CD4-positive, alpha-beta memory T cell (primary cell): ENCODE results near the gene IGFBP1. TPM values are rescaled to one million over a fixed set of nuclear protein-coding genes. Genes with fewer than 3 reads are reported as not detected.
"Not testable (repeated sequence)": the region's sequence is repeated elsewhere in the genome, so short reads cannot be mapped to it uniquely, and the experiment has no call there.

Experiments used
- CTCF ChIA-PET: fragments of 350-600 bp; sonication (Branson Sonifier 250); formaldehyde crosslinking; loops from one replicate; lab custom pipeline; 2021; ENCODE audit warnings: inconsistent platforms; ENCODE audit not compliant: partially characterized antibody; lab: Charles Lee
- POLR2A ChIA-PET: fragments of 350-600 bp; sonication (Branson Sonifier 250); formaldehyde crosslinking; loops from one replicate; lab custom pipeline; 2021; ENCODE audit not compliant: partially characterized antibody; lab: Charles Lee
- DNase-seq, 5 donors: peaks; one replicate each; pipeline versions ENCODE4 v3.0.0 to v3.0.0-alpha.2; 2020 to 2022; ENCODE audit warnings: mixed read lengths in 1 of 5
- H3K27ac ChIP-seq: one replicate; pipeline ENCODE4 v1.7.0; 2013; ENCODE audit warnings: low read depth, low read length
- H3K27me3 ChIP-seq: 2 replicates; pipeline ENCODE4 v1.7.0; 2013; ENCODE audit warnings: mild to moderate bottlenecking, low read length, moderate library complexity; ENCODE audit not compliant: insufficient read depth
- H3K36me3 ChIP-seq: 2 replicates; pipeline ENCODE4 v1.7.0; 2013; ENCODE audit warnings: mild to moderate bottlenecking, low read length, moderate library complexity; ENCODE audit not compliant: insufficient read depth
- H3K4me1 ChIP-seq: 2 replicates; pipeline ENCODE4 v1.7.0; 2013; ENCODE audit warnings: mild to moderate bottlenecking, low read length, moderate library complexity; ENCODE audit not compliant: insufficient read depth
- H3K4me3 ChIP-seq, 2 donors: one replicate each; pipeline ENCODE4 v1.7.0; 2013; ENCODE audit warnings: low read length in 2 of 2, mild to moderate bottlenecking in 1 of 2
- H3K9me3 ChIP-seq, 2 donors: one replicate each; pipeline ENCODE4 v1.7.0; 2013; ENCODE audit warnings: low read length in 2 of 2, control low read depth in 1 of 2; ENCODE audit not compliant: control insufficient read depth in 1 of 2
- H3K27ac Mint-ChIP-seq, 7 donors: one replicate each; pipeline ENCODE4 v1.8.0; 2020 to 2021; ENCODE audit warnings: mixed read lengths in 7 of 7, mild to moderate bottlenecking in 6 of 7, inconsistent platforms in 3 of 7, moderate library complexity in 3 of 7
- H3K27me3 Mint-ChIP-seq, 2 donors: one replicate each; pipeline ENCODE4 v1.8.0; 2020 to 2021; ENCODE audit warnings: mixed read lengths in 2 of 2
- H3K36me3 Mint-ChIP-seq, 2 donors: one replicate each; pipeline ENCODE4 v1.8.0; 2020 to 2021; ENCODE audit warnings: mixed read lengths in 2 of 2, inconsistent platforms in 1 of 2, mild to moderate bottlenecking in 1 of 2
- H3K4me1 Mint-ChIP-seq, 4 donors: one replicate each; pipeline ENCODE4 v1.8.0; 2020 to 2021; ENCODE audit warnings: mixed read lengths in 4 of 4, mild to moderate bottlenecking in 1 of 4
- H3K4me3 Mint-ChIP-seq, 8 donors: one replicate each; pipeline ENCODE4 v1.8.0; 2020 to 2021; ENCODE audit warnings: mixed read lengths in 8 of 8, mild to moderate bottlenecking in 7 of 8, moderate library complexity in 6 of 8, inconsistent platforms in 3 of 8
- H3K9me3 Mint-ChIP-seq, 8 donors: one replicate each; pipeline ENCODE4 v1.8.0; 2020 to 2021; ENCODE audit warnings: mixed read lengths in 8 of 8, mild to moderate bottlenecking in 5 of 8, inconsistent platforms in 3 of 8, moderate library complexity in 1 of 8
- intact Hi-C: fragments of 100-400 bp; cut with micrococcal nuclease; formaldehyde crosslinking; loops from one replicate; pipeline ENCODE4 v1.15.1; 2023
- polyA plus RNA-seq, 2 donors: library from polyadenylated mRNA; unstranded; fragments of 300-500 nt; fragmentation: Illumina TruSeq; gene quantifications; one replicate each; pipeline ENCODE4 v1.2.3, GENCODE V29; 2021
- total RNA-seq, 2 experiments: library from RNA; stranded (reverse); gene quantifications; one replicate each; pipeline ENCODE4 v1.2.3, GENCODE V29; 2021

Gene IGFBP1
- total and polyA plus RNA-seq, 4 experiments from 2014 or later: not detected

DNA sequence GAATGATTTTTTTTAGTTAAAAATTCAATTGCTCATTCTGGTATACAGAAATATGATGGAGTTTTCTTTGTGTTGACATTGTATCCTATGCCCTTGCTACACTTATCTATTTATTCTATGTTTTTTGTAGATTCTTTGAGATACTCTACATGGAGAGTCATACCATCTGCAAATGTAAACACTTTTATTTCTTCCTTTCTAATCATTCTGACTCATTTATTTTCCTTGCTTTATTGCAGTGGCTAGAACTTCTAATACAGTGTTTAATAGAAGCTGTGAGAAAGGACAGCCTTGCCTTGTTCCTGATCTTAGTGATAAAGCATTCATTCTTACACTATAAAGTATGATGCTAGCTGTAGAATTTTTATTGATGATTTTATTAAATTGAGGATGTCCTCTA, 42.7 kb downstream of the IGFBP1 start:
- ChIA-PET CTCF (interaction anchor here (1.1 kb wide), 1 partner anchor 9 kb away, joined by 4 read pairs; no protein-coding TSS in a partner anchor), POLR2A (no interaction called here)

DNA sequence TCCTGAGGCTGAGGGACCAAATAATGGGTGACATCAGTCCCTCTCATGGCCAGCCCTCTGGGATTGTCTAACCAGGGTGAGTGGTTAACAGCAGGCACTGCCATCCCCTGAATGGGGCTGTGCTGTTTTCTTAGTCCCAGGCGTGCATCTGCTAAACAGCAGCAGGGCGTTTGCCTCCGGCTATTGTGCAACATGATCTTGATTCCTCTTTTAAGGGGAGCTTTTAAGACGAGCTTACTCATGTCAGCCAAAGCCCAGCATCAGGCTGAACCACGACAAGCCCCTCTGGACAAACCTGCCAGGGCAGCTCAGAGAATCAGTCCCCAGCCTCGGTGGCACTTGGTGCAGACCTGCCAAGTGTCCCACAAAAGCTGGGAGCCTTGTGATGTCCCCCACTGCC, 49.0 kb downstream of the IGFBP1 start:
- Histone ChIP-seq H3K4me3 (no peak overlapping the region), H3K36me3 (no peaks in the 10 kb centered on the region), H3K27ac (no peak overlapping the region), H3K9me3 (no peaks in the 10 kb centered on the region), H3K4me1 (peaks cover 8% of the 10 kb centered on the region), H3K27me3 (no peaks in the 10 kb centered on the region)
- H3K36me3 Mint-ChIP-seq: no peaks in the 10 kb centered on the region
- intact Hi-C loops: no loop called here
- H3K4me1 Mint-ChIP-seq: peaks cover 10 to 28% (median 17%) of the 10 kb centered on the region in 4 donors
- H3K4me3 Mint-ChIP-seq: no peak overlapping the region
- H3K9me3 Mint-ChIP-seq: peaks cover 0 to 6% (median under 1%) of the 10 kb centered on the region in 8 donors
- H3K27me3 Mint-ChIP-seq: peaks cover 4 to 5% of the 10 kb centered on the region in 2 donors
- ChIA-PET POLR2A (no interaction called here), CTCF (interaction anchor here (1.7 to 2.3 kb wide), 2 partner anchors 15 to 18 kb away, joined by 5 to 8 read pairs; no protein-coding TSS in a partner anchor)
- no peak overlapping the region for H3K27ac Mint-ChIP-seq
- DNase-seq: no peak

More for the DNA sequence above, 42.7 kb downstream of the IGFBP1 start:
- DNase-seq: no peak
- H3K9me3 ChIP-seq: no peaks in the 10 kb centered on the region
- peaks cover 2 to 7% (median 5%) of the 10 kb centered on the region in 4 donors for H3K4me1 Mint-ChIP-seq
- no peaks in the 10 kb centered on the region for H3K27me3 ChIP-seq
- no peak overlapping the region for H3K27ac ChIP-seq
- no peak overlapping the region for H3K4me3 Mint-ChIP-seq
- no peak overlapping the region for H3K27ac Mint-ChIP-seq
- no peaks in the 10 kb centered on the region for H3K36me3 ChIP-seq
- H3K36me3 Mint-ChIP-seq: no peaks in the 10 kb centered on the region
- intact Hi-C loops: no loop called here
- no peaks in the 10 kb centered on the region for H3K4me1 ChIP-seq
- H3K4me3 ChIP-seq: no peak overlapping the region
- H3K9me3 Mint-ChIP-seq: peaks cover 0 to 1% (median 0%) of the 10 kb centered on the region in 8 donors
- H3K27me3 Mint-ChIP-seq: peaks cover 3 to 4% of the 10 kb centered on the region in 2 donors

DNA sequence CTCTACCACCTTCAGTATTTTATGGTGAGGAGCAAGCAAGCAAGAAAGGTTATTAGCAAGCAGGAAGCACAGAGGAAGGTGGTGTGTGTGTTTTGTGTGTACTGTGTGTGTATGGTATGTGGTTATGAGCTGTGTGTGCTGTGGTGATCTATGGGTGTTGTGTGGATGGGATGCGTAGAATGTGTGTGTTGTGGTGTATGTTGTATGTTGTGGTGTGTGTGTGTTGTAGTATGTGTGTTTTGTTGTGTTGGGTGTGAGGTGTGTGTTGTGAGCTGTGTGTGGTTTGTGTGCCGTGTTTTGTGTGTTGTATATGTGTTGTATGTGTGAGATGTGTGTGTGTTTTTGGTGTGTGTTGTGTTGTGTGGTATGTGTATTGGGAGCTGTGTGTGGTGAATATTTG, 49.6 kb downstream of the IGFBP1 start:
- no peak overlapping the region for H3K4me3 Mint-ChIP-seq
- intact Hi-C loops: no loop called here
- POLR2A ChIA-PET: no interaction called here
- Histone ChIP-seq H3K9me3 (no peaks in the 10 kb centered on the region), H3K27ac (no peak overlapping the region), H3K36me3 (no peaks in the 10 kb centered on the region), H3K4me1 (peaks cover 8% of the 10 kb centered on the region), H3K27me3 (no peaks in the 10 kb centered on the region), H3K4me3 (no peak overlapping the region)
- peaks cover 10 to 34% (median 22%) of the 10 kb centered on the region in 4 donors for H3K4me1 Mint-ChIP-seq
- peaks cover 4 to 5% of the 10 kb centered on the region in 2 donors for H3K27me3 Mint-ChIP-seq
- CTCF ChIA-PET: interaction anchor here (1.7 to 2.3 kb wide), 2 partner anchors 15 to 19 kb away, joined by 5 to 8 read pairs; no protein-coding TSS in a partner anchor
- H3K27ac Mint-ChIP-seq: no peak overlapping the region
- H3K36me3 Mint-ChIP-seq: no peaks in the 10 kb centered on the region
- peaks cover 0 to 6% (median under 1%) of the 10 kb centered on the region in 8 donors for H3K9me3 Mint-ChIP-seq
- DNase-seq: no peak

DNA sequence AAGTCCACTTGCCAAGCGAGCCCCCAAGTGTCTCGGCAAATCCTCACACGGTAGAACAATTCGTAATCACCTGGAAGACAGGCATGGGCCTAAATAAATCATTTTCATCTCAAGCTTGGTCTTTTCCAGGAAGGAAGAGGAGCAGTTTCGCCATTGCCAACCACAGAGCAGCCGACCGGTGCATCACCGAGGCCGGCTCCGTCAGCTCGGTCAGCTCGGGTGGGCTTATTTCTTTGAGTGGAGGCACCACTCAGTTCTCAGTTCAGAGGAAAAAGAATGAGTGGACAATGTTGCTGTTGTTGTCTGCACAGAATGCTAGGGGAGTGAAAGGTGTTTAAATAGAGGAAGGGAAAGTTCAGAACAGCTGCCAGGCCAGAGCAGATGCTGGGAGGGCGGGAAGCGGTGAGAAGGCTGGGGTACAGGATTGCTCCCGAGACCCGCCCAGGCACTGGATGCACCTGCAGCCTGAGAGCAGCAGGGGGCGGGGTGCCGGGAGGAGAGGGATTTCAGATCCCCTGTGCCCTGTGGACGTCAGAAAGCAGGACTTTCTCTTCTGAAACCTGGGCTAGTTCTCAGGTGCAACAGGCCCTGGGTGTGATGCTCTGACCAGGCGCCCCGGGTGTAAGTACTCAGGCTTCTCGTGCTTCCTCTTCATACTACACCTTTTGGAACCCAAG, 50.5 kb downstream of the IGFBP1 start:
- intact Hi-C loops: no loop called here
- no peak for DNase-seq
- ChIA-PET POLR2A (interaction anchor here (1.9 to 2.0 kb wide), 2 partner anchors 16 to 20 kb away, joined by 5 to 10 read pairs; no protein-coding TSS in a partner anchor), CTCF (interaction anchor here (1.3 to 2.3 kb wide), 3 partner anchors 16 to 20 kb away, joined by 4 to 8 read pairs (median 5); no protein-coding TSS in a partner anchor)
- Mint-ChIP-seq H3K4me1 (peaks cover 11 to 36% (median 27%) of the 10 kb centered on the region in 4 donors), H3K9me3 (peaks cover 0 to 6% (median under 1%) of the 10 kb centered on the region in 8 donors), H3K36me3 (no peaks in the 10 kb centered on the region), H3K27me3 (peaks cover 2 to 4% of the 10 kb centered on the region in 2 donors), H3K27ac (peak overlapping the region in 1 of 7 donors; percentile 33), H3K4me3 (peak overlapping the region in 3 of 8 donors; percentile 17 to 74 (median 30))
- Histone ChIP-seq H3K4me3 (no peak overlapping the region), H3K27me3 (no peaks in the 10 kb centered on the region), H3K27ac (no peak overlapping the region), H3K36me3 (no peaks in the 10 kb centered on the region), H3K9me3 (no peaks in the 10 kb centered on the region), H3K4me1 (peaks cover 8% of the 10 kb centered on the region)

DNA sequence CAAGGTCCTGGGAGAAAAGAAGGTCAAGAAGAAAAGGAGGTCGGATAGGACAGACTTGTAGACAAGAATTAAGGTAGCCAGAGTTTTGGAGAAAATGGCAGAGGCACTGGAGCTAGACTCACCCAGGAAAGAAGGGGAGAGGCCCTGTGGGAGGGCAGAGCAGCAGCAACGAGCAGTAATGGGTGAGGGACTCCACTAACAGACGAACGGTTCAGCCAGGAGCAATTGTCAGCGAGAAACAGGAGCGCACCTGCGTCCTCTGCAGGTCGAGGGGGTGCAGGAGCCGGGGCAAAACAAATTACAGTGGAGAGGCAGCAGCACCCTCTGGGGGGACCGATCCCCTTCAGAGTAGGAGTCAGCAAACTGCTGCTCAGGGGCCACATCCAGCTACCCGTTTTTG, 51.3 kb downstream of the IGFBP1 start:
- peaks cover 2 to 4% of the 10 kb centered on the region in 2 donors for H3K27me3 Mint-ChIP-seq
- H3K4me1 Mint-ChIP-seq: peaks cover 14 to 36% (median 29%) of the 10 kb centered on the region in 4 donors
- H3K9me3 Mint-ChIP-seq: peaks cover 0 to 6% (median under 1%) of the 10 kb centered on the region in 8 donors
- H3K36me3 Mint-ChIP-seq: no peaks in the 10 kb centered on the region
- DNase-seq: no peak
- Histone ChIP-seq H3K36me3 (no peaks in the 10 kb centered on the region), H3K4me3 (no peak overlapping the region), H3K27me3 (no peaks in the 10 kb centered on the region), H3K4me1 (peaks cover 8% of the 10 kb centered on the region), H3K27ac (no peak overlapping the region), H3K9me3 (no peaks in the 10 kb centered on the region)
- H3K4me3 Mint-ChIP-seq: peak overlapping the region in 7 of 8 donors; percentile 5 to 84 (median 40)
- CTCF ChIA-PET: interaction anchor here (1.1 to 1.3 kb wide), 3 partner anchors 17 to 21 kb away, joined by 3 to 4 read pairs (median 4); partner anchors contain the start of gene IGFBP3
- intact Hi-C loops: no loop called here
- POLR2A ChIA-PET: interaction anchor here (0.9 to 2.0 kb wide), 3 partner anchors 17 to 21 kb away, joined by 4 to 10 read pairs (median 5); partner anchors contain the start of gene IGFBP3
- peak overlapping the region in 2 of 7 donors; percentile 58 to 77 for H3K27ac Mint-ChIP-seq

DNA sequence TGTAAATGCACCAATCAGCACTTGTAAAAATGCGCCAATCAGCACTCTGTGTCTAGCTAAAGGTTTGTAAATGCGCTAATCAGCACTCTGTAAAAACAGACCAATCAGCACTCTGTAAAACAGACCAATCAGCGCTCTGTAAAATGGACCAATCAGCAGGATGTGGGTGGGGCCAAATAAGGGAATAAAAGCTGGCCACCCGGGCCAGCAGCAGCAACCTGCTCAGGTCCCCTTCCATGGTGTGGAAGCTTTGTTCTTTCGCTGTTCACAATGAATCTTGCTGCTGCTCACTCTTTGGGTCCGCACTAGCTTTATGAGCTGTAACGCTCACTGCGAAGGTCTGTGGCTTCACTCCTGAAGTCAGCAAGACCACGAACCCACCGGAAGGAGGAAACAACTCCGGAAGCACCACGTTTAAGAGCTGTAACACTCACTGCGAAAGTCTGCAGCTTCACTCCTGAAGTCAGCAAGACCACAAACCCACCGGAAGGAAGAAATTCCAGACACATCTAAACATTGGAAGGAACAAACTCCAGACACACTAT, 52.0 kb downstream of the IGFBP1 start:
- CTCF ChIA-PET: interaction anchor here (1.1 to 1.3 kb wide), 3 partner anchors 17 to 22 kb away, joined by 3 to 4 read pairs (median 4); partner anchors contain the start of gene IGFBP3
- peak; percentile 31 to 65 (median 37) for DNase-seq
- H3K4me3 ChIP-seq: peak overlapping the region in 1 of 2 donors; percentile 57
- not testable (repeated sequence) for H3K27me3 ChIP-seq, H3K4me1 ChIP-seq, H3K36me3 ChIP-seq, H3K9me3 Mint-ChIP-seq, H3K36me3 Mint-ChIP-seq, H3K9me3 ChIP-seq, H3K27me3 Mint-ChIP-seq, H3K27ac ChIP-seq
- Mint-ChIP-seq H3K4me1 (peaks cover 14 to 36% (median 29%) of the 10 kb centered on the region in 4 donors), H3K4me3 (peak overlapping the region; percentile 85 to 94 (median 89)), H3K27ac (peak overlapping the region; percentile 77 to 92 (median 88))
- intact Hi-C loops: loop anchor here (2.0 kb wide), 1 partner anchor 18 kb away; no protein-coding TSS in a partner anchor
- POLR2A ChIA-PET: interaction anchor here (0.9 to 2.0 kb wide), 3 partner anchors 18 to 22 kb away, joined by 4 to 10 read pairs (median 5); partner anchors contain the start of gene IGFBP3
